HT1080 (cell line): Measurements from ENCODE around the gene ZBTB8A. TPM values are rescaled to one million over a fixed set of nuclear protein-coding genes. Genes with fewer than 3 reads are reported as not detected.

Experiments
- DNase-seq: peaks from one replicate; pipeline ENCODE4 v3.0.0-alpha.2; 2015; ENCODE audit warnings: low read depth
- small RNA-seq: library from RNA; depleted of rRNA; stranded (forward); fragments of <200 nt; gene quantifications from one replicate; pipeline ENCODE3, GENCODE V24; 2014
- total RNA-seq: library from RNA; depleted of rRNA; stranded (reverse); fragments of >200 nt; shearing (Covaris generic); gene quantifications from 2 replicates; pipeline ENCODE4 v1.2.3, GENCODE V29; 2014; rRNA removed

The ZBTB8A gene
- total RNA-seq, 1 experiment from 2014 or later, result 3.1 TPM

GRCh38 chr1:32652244-32652962, 113.2 kb downstream of the ZBTB8A start:
- no peak for DNase-seq

Small RNA genes within 50 kb of the gene (small RNA-seq; reads per million reads assigned to genes)
- gene RF00019, result not detected

Other genes starting within 250 kb of the ZBTB8A start
- gene HDAC1, start 247.3 kb upstream of the ZBTB8A start, total RNA-seq, result 123 and 126 TPM in 2 replicates
- gene MARCKSL1, start 203.2 kb upstream of the ZBTB8A start, total RNA-seq, result 89.4 and 127 TPM in 2 replicates
- gene FAM229A, start 176.9 kb upstream of the ZBTB8A start, total RNA-seq, result 1.2 and 1.9 TPM in 2 replicates
- 0.60 TPM in 1 of 2 replicates, not detected in the other for gene TSSK3, start 176.9 kb upstream of the ZBTB8A start, total RNA-seq
- gene BSDC1, start 145.0 kb upstream of the ZBTB8A start, total RNA-seq, result 31.8 and 33.4 TPM in 2 replicates
- gene ZBTB8B, start 74.4 kb upstream of the ZBTB8A start, total RNA-seq, result not detected in 2 replicates
- 56.1 and 63.8 TPM in 2 replicates for gene ZBTB8OS, start 111.1 kb downstream of the ZBTB8A start, total RNA-seq
- gene RBBP4, start 111.8 kb downstream of the ZBTB8A start, total RNA-seq, result 99.3 and 175 TPM in 2 replicates
- 3.2 and 4.8 TPM in 2 replicates for gene SYNC, start 163.3 kb downstream of the ZBTB8A start, total RNA-seq